ENCODE results near the gene COLEC12.

The COLEC12 gene

DNA sequence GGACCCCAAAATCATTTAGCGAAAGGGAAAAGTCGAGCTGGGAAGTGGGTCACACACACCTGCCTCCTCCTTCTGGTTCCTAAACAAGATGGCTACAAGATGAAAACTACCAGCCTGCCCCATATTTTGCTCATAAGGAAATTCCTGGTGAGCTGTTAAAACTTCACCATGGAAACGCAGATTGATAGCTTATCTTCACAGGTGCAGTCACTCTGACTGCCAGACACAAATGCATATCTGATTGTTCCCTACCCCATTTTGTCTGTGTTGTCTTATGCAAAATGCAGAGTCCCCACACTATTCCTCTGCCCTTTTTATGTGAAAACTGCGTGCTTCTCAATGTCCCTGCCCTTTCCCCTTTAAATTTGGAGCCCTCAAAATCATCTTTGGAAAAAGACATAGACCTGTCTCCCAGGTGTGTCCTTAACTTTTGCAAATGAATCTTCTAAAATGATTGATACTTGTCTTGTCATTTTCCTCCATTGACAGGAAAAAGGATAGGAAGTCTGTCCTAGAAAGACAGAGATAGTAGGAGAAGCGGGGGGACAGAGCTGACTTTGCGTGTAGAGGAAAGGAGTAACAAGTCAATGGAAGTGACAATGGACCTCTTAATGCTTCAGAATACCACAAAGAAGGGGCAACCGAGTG is 193.8 kb downstream of the COLEC12 start:
- ChIA-PET CTCF (interaction anchor here (1.1 to 2.2 kb wide), 2 partner anchors 9 to 10 kb away, joined by 5 to 6 read pairs; no protein-coding TSS in a partner anchor), POLR2A (no interaction called here)
- no peaks in the 10 kb centered on the region for H3K9me3 ChIP-seq (ENCODE audit: control extremely low read depth in 1 of 5, control insufficient read depth in 4 of 5, insufficient read depth in 2 of 5, low read depth in 1 of 5, low read length in 4 of 5)
- no peaks in the 10 kb centered on the region for H3K4me1 ChIP-seq (ENCODE audit: control extremely low read depth in 1 of 4, control insufficient read depth in 4 of 4, insufficient read depth in 4 of 4, low read length in 3 of 4)
- no peak for DNase-seq
- H3K27ac ChIP-seq (ENCODE audit: insufficient read depth in 1 of 2, low read depth in 1 of 2, low read length in 2 of 2, poor library complexity in 1 of 2, severe bottlenecking in 2 of 2), result no peak overlapping the region
- 97% methylated on average over 6 of the region's 7 CpGs for WGBS (ENCODE audit: insufficient coverage)
- H3K36me3 ChIP-seq (ENCODE audit: control insufficient read depth in 4 of 4, insufficient read depth in 4 of 4, low read length in 3 of 4), result no peaks in the 10 kb centered on the region
- no peak overlapping the region for H3K4me3 ChIP-seq (ENCODE audit: control insufficient read depth in 1 of 7, extremely low read depth in 1 of 7, insufficient read depth in 4 of 7, low read depth in 2 of 7, low read length in 6 of 7)
- H3K27me3 ChIP-seq (replicated peaks in 2 of 5; ENCODE audit: control insufficient read depth in 4 of 5, insufficient read depth in 5 of 5, low read length in 4 of 5), result no peaks in the 10 kb centered on the region

DNA sequence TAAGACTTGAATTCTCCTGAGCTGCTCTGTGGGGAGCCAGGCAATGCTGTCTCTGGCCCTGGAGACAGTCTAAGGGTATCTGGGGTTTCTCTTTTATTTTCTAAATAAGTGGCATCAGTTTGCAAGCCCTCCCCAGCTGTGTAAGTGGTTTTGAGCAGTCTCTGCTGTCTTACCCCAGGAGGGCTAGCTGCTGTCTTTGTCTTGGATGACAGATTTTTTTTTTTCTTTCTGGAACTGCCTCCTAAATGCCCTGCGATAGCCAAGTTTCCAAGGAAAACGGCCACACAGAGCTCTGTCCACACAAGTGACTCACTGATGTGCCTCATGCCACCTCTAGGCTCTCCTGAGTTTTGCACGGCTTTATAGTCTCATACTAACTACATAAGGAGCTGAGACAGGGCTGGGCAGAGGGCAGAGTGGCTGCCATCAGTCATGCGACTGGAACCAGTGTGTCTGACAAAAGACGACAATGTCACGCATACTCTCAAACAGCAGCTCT is 195.4 kb downstream of the COLEC12 start:
- CTCF ChIA-PET, result interaction anchor here (0.9 to 1.7 kb wide), 2 partner anchors 12 to 17 kb away, joined by 3 to 6 read pairs; no protein-coding TSS in a partner anchor
- Histone ChIP-seq H3K4me1 (ENCODE audit: control extremely low read depth in 1 of 4, control insufficient read depth in 4 of 4, insufficient read depth in 4 of 4, low read length in 3 of 4) (no peaks in the 10 kb centered on the region), H3K27me3 (replicated peaks in 2 of 5; ENCODE audit: control insufficient read depth in 4 of 5, insufficient read depth in 5 of 5, low read length in 4 of 5) (no peaks in the 10 kb centered on the region), H3K27ac (ENCODE audit: insufficient read depth in 1 of 2, low read depth in 1 of 2, low read length in 2 of 2, poor library complexity in 1 of 2, severe bottlenecking in 2 of 2) (no peak overlapping the region), H3K9me3 (ENCODE audit: control extremely low read depth in 1 of 5, control insufficient read depth in 4 of 5, insufficient read depth in 2 of 5, low read depth in 1 of 5, low read length in 4 of 5) (no peaks in the 10 kb centered on the region), H3K4me3 (ENCODE audit: control insufficient read depth in 1 of 7, extremely low read depth in 1 of 7, insufficient read depth in 4 of 7, low read depth in 2 of 7, low read length in 6 of 7) (no peak overlapping the region), H3K36me3 (ENCODE audit: control insufficient read depth in 4 of 4, insufficient read depth in 4 of 4, low read length in 3 of 4) (no peaks in the 10 kb centered on the region)
- DNase-seq, result no peak
- WGBS (ENCODE audit: insufficient coverage), result 93% methylated on average over 5 of the region's 6 CpGs
- POLR2A ChIA-PET, result no interaction called here

DNA sequence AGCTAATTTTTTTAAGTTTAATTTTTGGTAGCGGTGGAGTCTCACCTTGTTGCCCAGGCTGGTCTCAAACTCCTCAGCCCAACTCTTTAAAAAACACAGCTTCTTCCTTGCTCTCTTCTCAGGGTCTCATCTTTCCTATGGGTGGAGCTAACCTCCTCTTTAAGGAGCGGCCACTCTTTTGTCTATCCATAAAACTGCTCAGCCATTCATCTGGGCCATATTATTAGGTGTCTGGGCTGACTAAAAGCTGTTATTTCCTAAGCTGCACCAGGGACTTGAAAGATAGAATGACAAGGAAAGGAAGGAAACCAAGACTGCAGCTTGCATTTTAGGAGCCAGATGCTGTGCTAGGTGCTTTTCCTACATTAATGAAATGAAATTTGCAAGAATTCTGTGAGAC is 196.9 kb downstream of the COLEC12 start:
- no peak for DNase-seq
- H3K27me3 ChIP-seq (replicated peaks in 2 of 5; ENCODE audit: control insufficient read depth in 4 of 5, insufficient read depth in 5 of 5, low read length in 4 of 5), result no peaks in the 10 kb centered on the region
- no peaks in the 10 kb centered on the region for H3K36me3 ChIP-seq (ENCODE audit: control insufficient read depth in 4 of 4, insufficient read depth in 4 of 4, low read length in 3 of 4)
- ChIA-PET CTCF (interaction anchor here (1.2 to 1.3 kb wide), 2 partner anchors 10 kb away, joined by 4 to 5 read pairs; no protein-coding TSS in a partner anchor), POLR2A (no interaction called here)
- H3K9me3 ChIP-seq (ENCODE audit: control extremely low read depth in 1 of 5, control insufficient read depth in 4 of 5, insufficient read depth in 2 of 5, low read depth in 1 of 5, low read length in 4 of 5), result no peaks in the 10 kb centered on the region
- 83% methylated on average over 1 of the region's 2 CpGs for WGBS (ENCODE audit: insufficient coverage)
- H3K4me3 ChIP-seq (ENCODE audit: control insufficient read depth in 1 of 7, extremely low read depth in 1 of 7, insufficient read depth in 4 of 7, low read depth in 2 of 7, low read length in 6 of 7), result no peak overlapping the region
- H3K4me1 ChIP-seq (ENCODE audit: control extremely low read depth in 1 of 4, control insufficient read depth in 4 of 4, insufficient read depth in 4 of 4, low read length in 3 of 4), result no peaks in the 10 kb centered on the region
- H3K27ac ChIP-seq (ENCODE audit: insufficient read depth in 1 of 2, low read depth in 1 of 2, low read length in 2 of 2, poor library complexity in 1 of 2, severe bottlenecking in 2 of 2), result no peak overlapping the region

DNA sequence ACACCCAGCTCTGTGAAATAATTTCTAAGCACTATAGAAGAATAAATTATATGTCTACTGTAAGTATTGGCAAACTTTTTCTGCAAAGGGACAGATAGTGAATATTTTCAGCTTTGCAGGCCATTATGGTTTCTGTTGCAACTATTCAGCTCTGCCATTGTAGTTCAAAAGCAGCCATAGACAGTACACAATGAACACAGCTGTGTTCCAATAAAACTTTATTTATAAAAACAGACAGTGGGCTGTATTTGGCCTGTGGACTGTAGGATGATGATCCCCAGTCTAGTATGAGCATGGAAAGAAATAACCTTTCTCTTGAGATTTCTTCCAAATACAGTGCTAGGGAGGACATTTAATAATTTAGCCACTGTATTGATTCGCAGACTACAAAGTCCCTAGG is 197.5 kb downstream of the COLEC12 start:
- Histone ChIP-seq H3K4me1 (ENCODE audit: control extremely low read depth in 1 of 4, control insufficient read depth in 4 of 4, insufficient read depth in 4 of 4, low read length in 3 of 4) (peaks cover 0 to 3% (median 0%) of the 10 kb centered on the region in 4 experiments), H3K27ac (ENCODE audit: insufficient read depth in 1 of 2, low read depth in 1 of 2, low read length in 2 of 2, poor library complexity in 1 of 2, severe bottlenecking in 2 of 2) (no peak overlapping the region), H3K4me3 (ENCODE audit: control insufficient read depth in 1 of 7, extremely low read depth in 1 of 7, insufficient read depth in 4 of 7, low read depth in 2 of 7, low read length in 6 of 7) (no peak overlapping the region), H3K27me3 (replicated peaks in 2 of 5; ENCODE audit: control insufficient read depth in 4 of 5, insufficient read depth in 5 of 5, low read length in 4 of 5) (no peaks in the 10 kb centered on the region), H3K36me3 (ENCODE audit: control insufficient read depth in 4 of 4, insufficient read depth in 4 of 4, low read length in 3 of 4) (no peaks in the 10 kb centered on the region), H3K9me3 (ENCODE audit: control extremely low read depth in 1 of 5, control insufficient read depth in 4 of 5, insufficient read depth in 2 of 5, low read depth in 1 of 5, low read length in 4 of 5) (no peaks in the 10 kb centered on the region)
- ChIA-PET POLR2A (no interaction called here), CTCF (interaction anchor here (0.7 to 1.3 kb wide), 4 partner anchors 9 to 35 kb away, joined by 3 to 5 read pairs (median 4); partner anchors contain the start of gene THOC1)
- no peak for DNase-seq
- 100% methylated on average over 1 of the region's 1 CpG for WGBS (ENCODE audit: insufficient coverage)

DNA sequence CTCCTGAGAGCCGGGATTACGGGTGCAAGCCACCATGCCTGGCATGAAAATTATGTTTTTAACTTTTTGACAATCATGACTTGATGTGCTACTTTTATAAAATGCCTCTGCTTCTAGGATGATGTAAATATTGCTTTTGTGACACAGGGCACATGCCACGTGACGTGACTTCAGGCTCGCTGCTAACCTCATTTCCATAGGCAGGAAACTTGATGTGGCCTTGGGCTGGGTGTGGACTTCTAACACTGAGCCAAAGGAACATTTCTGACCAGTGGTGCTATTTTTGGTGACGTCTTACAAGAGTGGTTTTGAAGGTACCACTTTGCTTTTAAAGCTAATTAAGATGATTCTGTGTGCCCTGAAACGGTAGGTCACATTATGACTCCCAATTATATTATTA is 198.4 kb downstream of the COLEC12 start:
- Histone ChIP-seq H3K27ac (ENCODE audit: insufficient read depth in 1 of 2, low read depth in 1 of 2, low read length in 2 of 2, poor library complexity in 1 of 2, severe bottlenecking in 2 of 2) (no peak overlapping the region), H3K36me3 (ENCODE audit: control insufficient read depth in 4 of 4, insufficient read depth in 4 of 4, low read length in 3 of 4) (no peaks in the 10 kb centered on the region), H3K27me3 (replicated peaks in 2 of 5; ENCODE audit: control insufficient read depth in 4 of 5, insufficient read depth in 5 of 5, low read length in 4 of 5) (no peaks in the 10 kb centered on the region), H3K4me1 (ENCODE audit: control extremely low read depth in 1 of 4, control insufficient read depth in 4 of 4, insufficient read depth in 4 of 4, low read length in 3 of 4) (peaks cover 0 to 7% (median 0%) of the 10 kb centered on the region in 4 experiments), H3K9me3 (ENCODE audit: control extremely low read depth in 1 of 5, control insufficient read depth in 4 of 5, insufficient read depth in 2 of 5, low read depth in 1 of 5, low read length in 4 of 5) (no peaks in the 10 kb centered on the region), H3K4me3 (ENCODE audit: control insufficient read depth in 1 of 7, extremely low read depth in 1 of 7, insufficient read depth in 4 of 7, low read depth in 2 of 7, low read length in 6 of 7) (no peak overlapping the region)
- ChIA-PET CTCF (interaction anchor here (1.0 to 1.3 kb wide), 2 partner anchors 8 to 34 kb away, joined by 3 to 5 read pairs; partner anchors contain the start of gene THOC1), POLR2A (no interaction called here)
- no peak for DNase-seq
- 89% methylated on average over 5 of the region's 7 CpGs for WGBS (ENCODE audit: insufficient coverage)

DNA sequence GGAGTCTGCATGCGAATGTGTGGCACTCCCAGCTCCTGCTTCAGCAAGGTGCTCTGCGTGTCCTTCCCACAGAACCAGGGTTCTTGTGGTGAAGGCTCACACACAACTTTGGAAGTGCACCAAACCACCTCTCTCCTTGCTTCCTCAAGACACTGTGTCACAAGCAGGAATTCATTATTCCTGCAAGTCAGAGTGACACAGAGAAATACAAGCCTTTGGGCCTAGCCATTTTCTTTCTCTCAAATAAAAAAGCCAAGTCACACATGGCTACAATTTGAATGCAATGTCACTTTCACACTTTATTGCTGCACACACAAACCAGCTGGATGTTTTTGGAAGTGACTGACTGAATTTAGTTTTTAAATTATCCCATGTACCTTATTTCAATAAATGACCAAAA is 202.6 kb downstream of the COLEC12 start:
- Histone ChIP-seq H3K27ac (ENCODE audit: insufficient read depth in 1 of 2, low read depth in 1 of 2, low read length in 2 of 2, poor library complexity in 1 of 2, severe bottlenecking in 2 of 2) (no peak overlapping the region), H3K4me1 (ENCODE audit: control extremely low read depth in 1 of 4, control insufficient read depth in 4 of 4, insufficient read depth in 4 of 4, low read length in 3 of 4) (peaks cover 0 to 7% (median 0%) of the 10 kb centered on the region in 4 experiments), H3K9me3 (ENCODE audit: control extremely low read depth in 1 of 5, control insufficient read depth in 4 of 5, insufficient read depth in 2 of 5, low read depth in 1 of 5, low read length in 4 of 5) (no peaks in the 10 kb centered on the region), H3K4me3 (ENCODE audit: control insufficient read depth in 1 of 7, extremely low read depth in 1 of 7, insufficient read depth in 4 of 7, low read depth in 2 of 7, low read length in 6 of 7) (no peak overlapping the region), H3K36me3 (ENCODE audit: control insufficient read depth in 4 of 4, insufficient read depth in 4 of 4, low read length in 3 of 4) (no peaks in the 10 kb centered on the region), H3K27me3 (replicated peaks in 2 of 5; ENCODE audit: control insufficient read depth in 4 of 5, insufficient read depth in 5 of 5, low read length in 4 of 5) (no peaks in the 10 kb centered on the region)
- WGBS (ENCODE audit: insufficient coverage), result 21% methylated on average over 2 of the region's 2 CpGs
- POLR2A ChIA-PET, result no interaction called here
- peak; percentile 29 to 70 (median 64) for DNase-seq
- CTCF ChIA-PET, result interaction anchor here (0.9 to 1.7 kb wide), 3 partner anchors 8 to 323 kb away, joined by 3 to 5 read pairs (median 3); no protein-coding TSS in a partner anchor

DNA sequence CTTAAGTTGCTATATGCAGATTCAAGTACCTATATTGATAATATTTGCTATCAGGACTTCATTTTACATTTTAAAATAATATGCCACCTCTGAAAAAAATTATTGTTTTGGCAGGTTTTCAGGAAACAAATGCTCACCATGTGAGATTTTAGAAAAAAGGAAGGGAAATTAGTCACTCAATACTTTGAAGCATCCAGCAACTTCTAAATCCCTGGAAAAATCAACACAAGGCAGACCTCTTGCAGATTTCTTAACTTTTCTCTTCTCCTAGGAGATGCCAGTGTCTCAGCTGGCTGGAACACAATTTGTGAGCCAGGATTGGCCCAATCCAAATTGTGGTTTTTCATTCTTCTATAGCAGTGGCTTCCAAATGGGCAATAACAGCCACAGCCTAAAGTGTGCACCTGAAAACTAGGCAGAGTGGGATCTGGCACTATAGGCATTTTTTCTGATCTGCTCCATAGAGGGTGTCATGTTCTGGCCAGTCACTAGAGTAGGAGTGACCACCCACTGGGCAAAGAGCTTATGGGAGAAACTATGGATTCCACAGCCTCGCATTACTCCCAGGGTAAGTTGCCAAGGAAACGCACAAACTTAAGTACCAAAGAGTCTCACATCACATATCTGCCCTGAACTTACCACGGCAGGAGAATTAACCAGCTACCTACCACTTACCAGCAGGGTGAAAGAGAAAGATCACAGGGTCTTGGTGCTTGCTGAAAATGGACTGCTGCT is 204.6 kb downstream of the COLEC12 start:
- ChIA-PET CTCF (interaction anchor here (1.0 to 1.7 kb wide), 4 partner anchors 11 to 325 kb away, joined by 3 to 11 read pairs (median 4); no protein-coding TSS in a partner anchor), POLR2A (no interaction called here)
- WGBS (ENCODE audit: insufficient coverage), result no CpG with 5 or more reads among the region's 3 CpGs
- no peak overlapping the region for H3K27ac ChIP-seq (ENCODE audit: insufficient read depth in 1 of 2, low read depth in 1 of 2, low read length in 2 of 2, poor library complexity in 1 of 2, severe bottlenecking in 2 of 2)
- no peaks in the 10 kb centered on the region for H3K9me3 ChIP-seq (ENCODE audit: control extremely low read depth in 1 of 5, control insufficient read depth in 4 of 5, insufficient read depth in 2 of 5, low read depth in 1 of 5, low read length in 4 of 5)
- no peaks in the 10 kb centered on the region for H3K36me3 ChIP-seq (ENCODE audit: control insufficient read depth in 4 of 4, insufficient read depth in 4 of 4, low read length in 3 of 4)
- no peak overlapping the region for H3K4me3 ChIP-seq (ENCODE audit: control insufficient read depth in 1 of 7, extremely low read depth in 1 of 7, insufficient read depth in 4 of 7, low read depth in 2 of 7, low read length in 6 of 7)
- H3K27me3 ChIP-seq (replicated peaks in 2 of 5; ENCODE audit: control insufficient read depth in 4 of 5, insufficient read depth in 5 of 5, low read length in 4 of 5), result no peaks in the 10 kb centered on the region
- DNase-seq, result no peak
- H3K4me1 ChIP-seq (ENCODE audit: control extremely low read depth in 1 of 4, control insufficient read depth in 4 of 4, insufficient read depth in 4 of 4, low read length in 3 of 4), result peaks cover 0 to 7% (median 0%) of the 10 kb centered on the region in 4 experiments

Measured in common myeloid progenitor, CD34-positive (primary cell).